ENCODE data around the gene CDH2.

DNA sequence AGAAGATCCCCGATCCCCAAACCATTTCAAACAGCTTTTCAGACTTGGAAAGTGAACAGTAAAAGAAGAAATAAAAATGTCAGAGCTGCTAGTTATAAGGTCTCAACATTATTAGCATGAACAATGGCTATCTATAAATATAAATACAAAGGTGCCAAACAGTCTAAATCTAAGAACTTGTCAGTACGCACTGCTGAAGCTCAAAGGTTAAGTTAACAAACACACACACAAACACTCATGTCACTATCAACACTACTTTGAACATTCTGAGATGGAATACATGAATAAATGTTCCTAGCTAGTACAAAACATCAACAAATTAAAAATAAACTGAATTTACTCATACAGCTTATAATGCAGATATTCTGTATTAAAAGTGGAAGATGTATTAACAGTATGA is 108.7 kb downstream of the CDH2 start:
- TF ChIP-seq CTCF (IDR thresholded peaks at IDR 0.05) (no peak), POLR2A (IDR thresholded peaks at IDR 0.05) (no peak), POLR2AphosphoS5 (IDR thresholded peaks at IDR 0.05) (no peak)

Data from prostate gland (tissue), 2 donors.